Large intestine (tissue), 3 donors: ENCODE results near the gene INPP5A. TPM values are rescaled to one million over a fixed set of nuclear protein-coding genes. Genes with fewer than 3 reads are reported as not detected.

Experiments used
- DNase-seq, 2 donors: peaks; one replicate each; pipeline versions ENCODE4 v3.0.0 to v3.0.0-alpha.2; 2013
- H3K27ac ChIP-seq: one replicate; pipeline ENCODE4 v1.5.1; 2013; ENCODE audit warnings: low read length
- H3K27me3 ChIP-seq: 2 replicates; pipeline ENCODE4 v1.6.1; 2013; ENCODE audit warnings: low read length; ENCODE audit not compliant: control insufficient read depth, insufficient read depth
- H3K36me3 ChIP-seq: 2 replicates; pipeline ENCODE4 v1.6.1; 2013; ENCODE audit warnings: low read length; ENCODE audit not compliant: control insufficient read depth, insufficient read depth
- H3K4me1 ChIP-seq: one replicate; pipeline ENCODE4 v1.6.1; 2013; ENCODE audit warnings: low read length; ENCODE audit not compliant: control insufficient read depth, insufficient read depth
- H3K4me3 ChIP-seq: one replicate; pipeline ENCODE4 v1.5.1; 2013; ENCODE audit warnings: low read length
- H3K9me3 ChIP-seq: one replicate; pipeline ENCODE4 v1.6.1; 2013; ENCODE audit warnings: mild to moderate bottlenecking, low read depth, low read length, moderate library complexity; ENCODE audit not compliant: control insufficient read depth
- WGBS: methylation state at CpG from one replicate; pipeline ENCODE4 v1.1.5; 2013; ENCODE audit warnings: low lambda C conversion rate; ENCODE audit not compliant: insufficient coverage; 5-methylcytosine and 5-hydroxymethylcytosine counted together
- polyA plus RNA-seq: library from polyadenylated mRNA; unstranded; fragments of 120-200 nt; gene quantifications from one replicate; pipeline ENCODE4 v1.2.1, GENCODE V29; 2013

INPP5A gene
- polyA plus RNA-seq, 1 donor: 25.3 TPM

- no peak for DNase-seq
- no peaks in the 10 kb centered on the region for H3K4me1 ChIP-seq
- no CpG with 5 or more reads among the region's 30 CpGs for WGBS
These were observed 78.8 kb downstream of the INPP5A start for GRCh38 chr10:132616170-132616995.

GRCh38 chr10:132616996-132617736, 79.6 kb downstream of the INPP5A start:
- no peak for DNase-seq
- Histone ChIP-seq H3K27ac (no peak overlapping the region), H3K27me3 (no peaks in the 10 kb centered on the region), H3K4me3 (no peak overlapping the region), H3K36me3 (peaks cover 9% of the 10 kb centered on the region), H3K4me1 (no peaks in the 10 kb centered on the region), H3K9me3 (peaks cover 15% of the 10 kb centered on the region)
- no CpG with 5 or more reads among the region's 20 CpGs for WGBS

More at GRCh38 chr10:132616170-132616995, 78.8 kb downstream of the INPP5A start:
- Histone ChIP-seq H3K36me3 (peaks cover 9% of the 10 kb centered on the region), H3K9me3 (peaks cover 16% of the 10 kb centered on the region), H3K27me3 (no peaks in the 10 kb centered on the region), H3K27ac (no peak overlapping the region), H3K4me3 (no peak overlapping the region)

GRCh38 chr10:132617737-132618052, 80.1 kb downstream of the INPP5A start:
- WGBS: no CpG with 5 or more reads among the region's 2 CpGs
- H3K27ac ChIP-seq: no peak overlapping the region

GRCh38 chr10:132618158-132618919, 80.8 kb downstream of the INPP5A start:
- no peak overlapping the region for H3K4me3 ChIP-seq
- DNase-seq: no peak
- no peaks in the 10 kb centered on the region for H3K27me3 ChIP-seq
- H3K9me3 ChIP-seq: peaks cover 15% of the 10 kb centered on the region
- peaks cover 9% of the 10 kb centered on the region for H3K36me3 ChIP-seq
- H3K4me1 ChIP-seq: no peaks in the 10 kb centered on the region
- H3K27ac ChIP-seq: no peak overlapping the region
- 89% methylated on average over 3 of the region's 6 CpGs for WGBS

More at GRCh38 chr10:132617737-132618052, 80.1 kb downstream of the INPP5A start:
- Histone ChIP-seq H3K4me3 (no peak overlapping the region), H3K4me1 (no peaks in the 10 kb centered on the region), H3K36me3 (peaks cover 9% of the 10 kb centered on the region), H3K9me3 (peaks cover 15% of the 10 kb centered on the region), H3K27me3 (no peaks in the 10 kb centered on the region)
- no peak for DNase-seq

GRCh38 chr10:132619927-132620326, 82.3 kb downstream of the INPP5A start:
- peaks cover 4% of the 10 kb centered on the region for H3K36me3 ChIP-seq
- no peaks in the 10 kb centered on the region for H3K4me1 ChIP-seq
- no peak overlapping the region for H3K4me3 ChIP-seq
- WGBS: 100% methylated on average over 2 of the region's 2 CpGs
- peaks cover 15% of the 10 kb centered on the region for H3K9me3 ChIP-seq
- no peak overlapping the region for H3K27ac ChIP-seq
- DNase-seq: no peak
- H3K27me3 ChIP-seq: no peaks in the 10 kb centered on the region

- WGBS: no CpG with 5 or more reads among the region's 31 CpGs
- Histone ChIP-seq H3K27ac (no peak overlapping the region), H3K36me3 (no peaks in the 10 kb centered on the region), H3K27me3 (no peaks in the 10 kb centered on the region), H3K4me1 (peaks cover 6% of the 10 kb centered on the region), H3K9me3 (peaks cover 15% of the 10 kb centered on the region), H3K4me3 (no peak overlapping the region)
- no peak for DNase-seq
These were observed 86.7 kb downstream of the INPP5A start for GRCh38 chr10:132624061-132624846.

- no peaks in the 10 kb centered on the region for H3K27me3 ChIP-seq
- H3K9me3 ChIP-seq: peaks cover 10% of the 10 kb centered on the region
- no peak overlapping the region for H3K4me3 ChIP-seq
- no peaks in the 10 kb centered on the region for H3K36me3 ChIP-seq
- no peak overlapping the region for H3K27ac ChIP-seq
- DNase-seq: no peak
- no CpG with 5 or more reads among the region's 12 CpGs for WGBS
- peaks cover 6% of the 10 kb centered on the region for H3K4me1 ChIP-seq
These were observed 87.4 kb downstream of the INPP5A start for GRCh38 chr10:132624847-132625471.

- Histone ChIP-seq H3K27me3 (no peaks in the 10 kb centered on the region), H3K9me3 (peaks cover 7% of the 10 kb centered on the region), H3K4me1 (peaks cover 10% of the 10 kb centered on the region), H3K36me3 (no peaks in the 10 kb centered on the region), H3K4me3 (no peak overlapping the region), H3K27ac (no peak overlapping the region)
- no peak for DNase-seq
- no CpG with 5 or more reads among the region's 24 CpGs for WGBS
These were observed 88.6 kb downstream of the INPP5A start for GRCh38 chr10:132626019-132626760.
